Common myeloid progenitor, CD34-positive (primary cell): ENCODE data around the gene TSHZ3.

Source experiments
- CTCF ChIA-PET: fragments of 350-600 bp; sonication (Branson Sonifier 250); formaldehyde crosslinking; loops from one replicate; lab custom pipeline; 2021; ENCODE audit warnings: antibody characterized with exemption; lab: Charles Lee
- POLR2A ChIA-PET: fragments of 350-600 bp; sonication (Branson Sonifier 250); formaldehyde crosslinking; loops from one replicate; lab custom pipeline; 2021; ENCODE audit warnings: antibody characterized with exemption; lab: Charles Lee
- DNase-seq, 3 donors: peaks; one replicate each; pipeline versions ENCODE4 v3.0.0 to v3.0.0-alpha.2; 2013
- H3K27ac ChIP-seq, 2 experiments: 1 replicate in 1 of 2; 2 replicates in 1 of 2; pipeline ENCODE4 v1.7.0; 2013; ENCODE audit warnings: inconsistent platforms in 2 of 2, low read length in 2 of 2, mild to moderate bottlenecking in 2 of 2, low read depth in 1 of 2, moderate library complexity in 1 of 2; ENCODE audit not compliant: severe bottlenecking in 2 of 2, insufficient read depth in 1 of 2, poor library complexity in 1 of 2
- H3K27me3 ChIP-seq, 5 experiments: replicated peaks in 2 of 5; 1 replicate in 3 of 5; 2 replicates in 2 of 5; pipeline versions ENCODE4 v1.6.1 to v1.7.0; 2013; ENCODE audit warnings: low read length in 4 of 5, mild to moderate bottlenecking in 2 of 5, moderate library complexity in 2 of 5, inconsistent platforms in 1 of 5; ENCODE audit not compliant: insufficient read depth in 5 of 5, control insufficient read depth in 4 of 5
- H3K36me3 ChIP-seq, 4 experiments: 1 replicate in 2 of 4; 2 replicates in 2 of 4; pipeline versions ENCODE4 v1.6.1 to v1.7.0; 2013; ENCODE audit warnings: low read length in 3 of 4, control low read depth in 1 of 4, mild to moderate bottlenecking in 1 of 4; ENCODE audit not compliant: control insufficient read depth in 4 of 4, insufficient read depth in 4 of 4
- H3K4me1 ChIP-seq, 4 experiments: 1 replicate in 3 of 4; 2 replicates in 1 of 4; pipeline versions ENCODE4 v1.6.1 to v1.7.1; 2013; ENCODE audit warnings: low read length in 3 of 4, mild to moderate bottlenecking in 3 of 4, control low read depth in 1 of 4, inconsistent platforms in 1 of 4, moderate library complexity in 1 of 4; ENCODE audit not compliant: control insufficient read depth in 4 of 4, insufficient read depth in 4 of 4; ENCODE audit errors: control extremely low read depth in 1 of 4
- H3K4me3 ChIP-seq, 7 experiments: 1 replicate in 4 of 7; 2 replicates in 3 of 7; pipeline versions ENCODE4 v1.5.1 to v1.7.0; 2013; ENCODE audit warnings: mild to moderate bottlenecking in 7 of 7, low read length in 6 of 7, moderate library complexity in 6 of 7, inconsistent platforms in 2 of 7, low read depth in 2 of 7, control low read depth in 1 of 7; ENCODE audit not compliant: insufficient read depth in 4 of 7, control insufficient read depth in 1 of 7; ENCODE audit errors: extremely low read depth in 1 of 7
- H3K9me3 ChIP-seq, 5 experiments: 1 replicate in 4 of 5; 2 replicates in 1 of 5; pipeline versions ENCODE4 v1.6.1 to v1.7.1; 2013; ENCODE audit warnings: low read length in 4 of 5, mild to moderate bottlenecking in 2 of 5, inconsistent platforms in 1 of 5, low read depth in 1 of 5, moderate library complexity in 1 of 5; ENCODE audit not compliant: control insufficient read depth in 4 of 5, insufficient read depth in 2 of 5; ENCODE audit errors: control extremely low read depth in 1 of 5
- WGBS: methylation state at CpG from one replicate; pipeline ENCODE4 v1.1.5; 2013; ENCODE audit not compliant: insufficient coverage; 5-methylcytosine and 5-hydroxymethylcytosine counted together

The TSHZ3 gene

GRCh38 chr19:31308781-31309180 lies 40.5 kb downstream of the TSHZ3 start:
- Histone ChIP-seq H3K27ac (no peak overlapping the region), H3K36me3 (no peaks in the 10 kb centered on the region), H3K4me3 (no peak overlapping the region), H3K4me1 (peaks cover 5 to 25% (median 11%) of the 10 kb centered on the region in 4 experiments), H3K9me3 (no peaks in the 10 kb centered on the region), H3K27me3 (peaks cover 0 to 6% (median 0%) of the 10 kb centered on the region in 5 experiments)
- no peak for DNase-seq
- WGBS, result 99% methylated on average over 13 of the region's 13 CpGs
- ChIA-PET POLR2A (no interaction called here), CTCF (interaction anchor here (1.4 kb wide), 1 partner anchor 47 kb away, joined by 5 read pairs; no protein-coding TSS in a partner anchor)

DNA sequence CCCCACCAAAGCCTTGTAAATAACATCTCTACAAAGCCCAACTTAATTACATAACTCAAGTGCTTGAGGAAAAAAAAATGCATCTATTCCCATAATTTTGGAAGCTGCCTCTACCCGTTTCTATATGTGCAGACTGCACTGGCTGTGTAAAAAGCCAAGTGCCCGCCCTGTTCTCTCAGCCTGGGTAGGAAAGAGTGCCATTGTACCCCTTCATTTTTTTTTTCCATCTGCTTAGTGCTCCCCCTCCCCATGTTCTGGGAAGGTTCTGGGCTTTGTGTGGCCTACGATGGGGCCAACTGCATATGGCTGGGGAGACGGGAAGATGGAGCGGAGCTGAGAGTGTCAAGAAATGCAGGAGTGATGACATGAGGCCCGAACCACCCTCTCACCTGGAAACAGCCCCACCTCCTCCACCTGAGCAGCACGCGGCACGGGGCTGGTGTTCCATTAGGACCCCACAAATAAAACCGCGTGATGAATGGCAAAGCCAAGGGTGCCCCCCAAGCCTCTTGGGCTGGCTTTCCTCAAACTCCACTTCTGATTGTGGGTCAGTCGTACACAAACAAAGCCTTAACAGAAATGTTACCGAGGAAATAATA lies 42.1 kb downstream of the TSHZ3 start:
- POLR2A ChIA-PET, result no interaction called here
- no peak overlapping the region for H3K4me3 ChIP-seq
- CTCF ChIA-PET, result no interaction called here
- H3K27me3 ChIP-seq, result peaks cover 0 to 3% (median 0%) of the 10 kb centered on the region in 5 experiments
- no peaks in the 10 kb centered on the region for H3K9me3 ChIP-seq
- peaks cover 5 to 20% (median 10%) of the 10 kb centered on the region in 4 experiments for H3K4me1 ChIP-seq
- WGBS, result 98% methylated on average over 10 of the region's 13 CpGs
- no peak for DNase-seq
- no peak overlapping the region for H3K27ac ChIP-seq
- no peaks in the 10 kb centered on the region for H3K36me3 ChIP-seq

GRCh38 chr19:31306006-31306753 lies 43.1 kb downstream of the TSHZ3 start:
- Histone ChIP-seq H3K4me3 (no peak overlapping the region), H3K9me3 (no peaks in the 10 kb centered on the region), H3K27ac (no peak overlapping the region), H3K36me3 (no peaks in the 10 kb centered on the region), H3K27me3 (peaks cover 0 to 3% (median 0%) of the 10 kb centered on the region in 5 experiments), H3K4me1 (peaks cover 4 to 16% (median 8%) of the 10 kb centered on the region in 4 experiments)
- ChIA-PET CTCF (no interaction called here), POLR2A (no interaction called here)
- DNase-seq, result no peak
- WGBS, result 99% methylated on average over 21 of the region's 28 CpGs

GRCh38 chr19:31304831-31305312 lies 44.4 kb downstream of the TSHZ3 start:
- Histone ChIP-seq H3K27me3 (peaks cover 0 to 3% (median 0%) of the 10 kb centered on the region in 5 experiments), H3K27ac (no peak overlapping the region), H3K4me1 (peaks cover 4 to 16% (median 8%) of the 10 kb centered on the region in 4 experiments), H3K4me3 (peak overlapping the region in 1 of 7 experiments; percentile 13), H3K9me3 (no peaks in the 10 kb centered on the region), H3K36me3 (no peaks in the 10 kb centered on the region)
- CTCF ChIA-PET, result no interaction called here
- POLR2A ChIA-PET, result no interaction called here
- 0% methylated on average over 2 of the region's 8 CpGs for WGBS
- DNase-seq, result peak; percentile 45 to 87 (median 85)

DNA sequence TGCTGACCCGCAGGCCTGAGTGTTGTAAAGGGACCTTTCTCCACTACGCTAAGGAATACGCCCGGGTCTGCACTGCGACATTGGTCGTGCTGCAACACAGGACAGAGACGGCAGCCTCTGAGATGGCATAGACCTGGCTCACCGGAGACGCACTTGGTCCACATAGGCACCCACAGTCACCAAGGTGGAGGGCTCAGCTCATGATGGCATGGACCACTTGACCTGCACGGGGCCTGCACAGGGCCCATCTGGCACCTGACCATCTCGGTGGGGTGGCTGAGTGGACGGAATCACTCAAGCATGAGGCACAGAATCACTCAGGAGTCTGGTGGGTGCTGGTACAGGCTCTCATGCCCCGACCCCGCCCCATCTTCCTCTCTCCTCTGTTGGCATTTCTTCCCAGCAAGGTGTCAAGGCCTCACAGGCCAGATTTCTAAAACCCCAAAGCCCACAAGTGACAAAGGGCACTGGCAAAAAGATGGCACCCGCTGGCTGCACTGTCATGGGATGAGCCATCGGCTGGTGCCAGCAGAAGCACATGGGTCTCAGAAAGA lies 45.9 kb downstream of the TSHZ3 start:
- Histone ChIP-seq H3K27me3 (peaks cover 0 to 3% (median 0%) of the 10 kb centered on the region in 5 experiments), H3K9me3 (no peaks in the 10 kb centered on the region), H3K36me3 (no peaks in the 10 kb centered on the region), H3K4me1 (peaks cover 4 to 16% (median 8%) of the 10 kb centered on the region in 4 experiments), H3K4me3 (no peak overlapping the region), H3K27ac (no peak overlapping the region)
- over 99% methylated on average over 15 of the region's 16 CpGs for WGBS
- CTCF ChIA-PET, result interaction anchor here (0.9 kb wide), 1 partner anchor 10 kb away, joined by 3 read pairs; no protein-coding TSS in a partner anchor
- no peak for DNase-seq
- POLR2A ChIA-PET, result no interaction called here

- Histone ChIP-seq H3K4me1 (peaks cover 4 to 16% (median 8%) of the 10 kb centered on the region in 4 experiments), H3K9me3 (no peaks in the 10 kb centered on the region), H3K36me3 (no peaks in the 10 kb centered on the region), H3K27ac (no peak overlapping the region), H3K4me3 (no peak overlapping the region), H3K27me3 (peaks cover 0 to 3% (median 0%) of the 10 kb centered on the region in 5 experiments)
- POLR2A ChIA-PET, result no interaction called here
- 94% methylated on average over 10 of the region's 15 CpGs for WGBS
- CTCF ChIA-PET, result no interaction called here
- no peak for DNase-seq
Observed at GRCh38 chr19:31301306-31301980, 47.8 kb downstream of the TSHZ3 start.
